Measurements from ENCODE around the gene LDOC1. TPM values are rescaled to one million over a fixed set of nuclear protein-coding genes. Genes with fewer than 3 reads are reported as not detected.
A peak's percentile ranks its signal among the peaks of the same experiment; 100 is the strongest.

The LDOC1 gene
- polyA plus RNA-seq, 1 donor (not counting 4 experiments of a cell fraction or from before 2014, with no cell fraction given): 8.5 TPM

DNA sequence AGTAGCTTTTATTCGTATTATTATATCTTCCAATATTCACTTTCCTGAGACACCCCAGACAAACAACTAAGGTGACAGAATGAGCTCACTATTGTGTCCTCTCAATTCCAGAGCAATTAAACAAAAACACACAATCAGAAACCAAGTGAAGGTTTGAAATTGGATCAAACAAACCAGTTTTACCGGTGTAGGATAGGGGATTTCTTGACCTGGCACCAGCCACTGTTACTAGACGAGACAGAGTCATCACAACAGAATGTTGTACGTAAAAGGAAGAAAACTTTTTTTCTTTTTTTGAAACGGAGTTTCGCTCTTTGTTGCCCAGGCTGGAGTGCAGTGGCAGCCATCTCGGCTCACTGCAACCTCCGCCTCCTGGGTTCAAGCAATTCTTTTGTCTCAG is 43.7 kb downstream of the LDOC1 start:
- dilution Hi-C loops (cut with MboI; ENCODE audit: extremely low pct_ligation_motif_present, low sequenced_read_pairs): no loop called here
- no peak for FAIRE-seq

DNA sequence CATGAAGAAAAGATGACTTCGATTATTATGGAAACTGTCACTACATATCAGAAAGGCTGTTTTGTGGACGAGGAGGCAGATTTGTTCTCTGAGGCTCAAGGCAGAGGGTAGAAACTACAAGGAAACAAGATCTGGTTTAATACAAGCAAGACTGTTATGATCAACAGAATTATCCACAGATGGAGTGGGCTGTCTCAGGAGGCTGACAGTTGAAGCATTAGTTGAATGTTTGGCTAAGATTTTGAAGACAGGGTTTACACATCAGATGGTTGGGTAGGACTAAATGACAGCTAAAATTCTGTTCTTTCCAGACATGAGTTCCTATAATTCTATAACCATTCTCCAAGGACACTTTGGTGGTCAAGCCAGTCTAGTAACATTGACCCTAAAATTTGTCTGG is 49.8 kb downstream of the LDOC1 start:
- H3K9me3 ChIP-seq (ENCODE audit: control insufficient read depth, low read depth, low read length): no peaks in the 10 kb centered on the region
- dilution Hi-C loops (cut with MboI; ENCODE audit: extremely low pct_ligation_motif_present, low sequenced_read_pairs): no loop called here
- no peak overlapping the region for H3K27ac ChIP-seq (ENCODE audit: control insufficient read depth, insufficient read depth, low read length)
- DNase-seq (ENCODE audit: low read depth, low spot score) (no peak), FAIRE-seq (no peak)
- TF ChIP-seq EZH2 (IDR thresholded peaks at IDR 0.05; ENCODE audit: low read length): no peak
- TF ChIP-seq, protein P1, sequence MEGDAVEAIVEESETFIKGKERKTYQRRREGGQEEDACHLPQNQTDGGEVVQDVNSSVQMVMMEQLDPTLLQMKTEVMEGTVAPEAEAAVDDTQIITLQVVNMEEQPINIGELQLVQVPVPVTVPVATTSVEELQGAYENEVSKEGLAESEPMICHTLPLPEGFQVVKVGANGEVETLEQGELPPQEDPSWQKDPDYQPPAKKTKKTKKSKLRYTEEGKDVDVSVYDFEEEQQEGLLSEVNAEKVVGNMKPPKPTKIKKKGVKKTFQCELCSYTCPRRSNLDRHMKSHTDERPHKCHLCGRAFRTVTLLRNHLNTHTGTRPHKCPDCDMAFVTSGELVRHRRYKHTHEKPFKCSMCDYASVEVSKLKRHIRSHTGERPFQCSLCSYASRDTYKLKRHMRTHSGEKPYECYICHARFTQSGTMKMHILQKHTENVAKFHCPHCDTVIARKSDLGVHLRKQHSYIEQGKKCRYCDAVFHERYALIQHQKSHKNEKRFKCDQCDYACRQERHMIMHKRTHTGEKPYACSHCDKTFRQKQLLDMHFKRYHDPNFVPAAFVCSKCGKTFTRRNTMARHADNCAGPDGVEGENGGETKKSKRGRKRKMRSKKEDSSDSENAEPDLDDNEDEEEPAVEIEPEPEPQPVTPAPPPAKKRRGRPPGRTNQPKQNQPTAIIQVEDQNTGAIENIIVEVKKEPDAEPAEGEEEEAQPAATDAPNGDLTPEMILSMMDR (optimal IDR thresholded peaks at IDR 0.05 in 1 of 3, IDR thresholded peaks at IDR 0.05 in 1 of 3, conservative IDR thresholded peaks at IDR 0.05 in 1 of 3; ENCODE audit: extremely low read depth in 1 of 3, insufficient read depth in 2 of 3, low read length in 3 of 3): no peak
- no peaks in the 10 kb centered on the region for H3K36me3 ChIP-seq (ENCODE audit: control insufficient read depth in 2 of 2, extremely low read depth in 1 of 2, insufficient read depth in 2 of 2, low read length in 2 of 2)
- no peaks in the 10 kb centered on the region for H3K79me2 ChIP-seq (ENCODE audit: control insufficient read depth, insufficient read depth, low read length)
- H4K20me1 ChIP-seq (ENCODE audit: control insufficient read depth, extremely low read depth, insufficient read depth, low read length): no peaks in the 10 kb centered on the region
- H3K27me3 ChIP-seq (ENCODE audit: control insufficient read depth, extremely low read depth, insufficient read depth, low read length): no peaks in the 10 kb centered on the region
- no peak overlapping the region for H3K4me3 ChIP-seq (ENCODE audit: control insufficient read depth in 2 of 3, extremely low read depth in 1 of 3, insufficient read depth in 2 of 3, low read depth in 1 of 3, low read length in 3 of 3)
- no peak overlapping the region for H3K9ac ChIP-seq (ENCODE audit: control insufficient read depth, extremely low read depth, insufficient read depth, low read length)
- no peak overlapping the region for H2AFZ ChIP-seq (ENCODE audit: control insufficient read depth, low read length)
- no peaks in the 10 kb centered on the region for H3K4me1 ChIP-seq (ENCODE audit: control insufficient read depth, extremely low read depth, insufficient read depth, low read length)
- H3K4me2 ChIP-seq (ENCODE audit: control insufficient read depth, extremely low read depth, insufficient read depth, low read depth, low read length): no peak overlapping the region
- no peaks in the 10 kb centered on the region for H3K9me1 ChIP-seq (ENCODE audit: control insufficient read depth, extremely low read depth, insufficient read depth, low read length)

More for the DNA sequence above, 43.7 kb downstream of the LDOC1 start:
- H3K4me3 ChIP-seq (ENCODE audit: control insufficient read depth in 2 of 3, extremely low read depth in 1 of 3, insufficient read depth in 2 of 3, low read depth in 1 of 3, low read length in 3 of 3): no peak overlapping the region
- peak overlapping the region; percentile 60 for H3K27ac ChIP-seq (ENCODE audit: control insufficient read depth, insufficient read depth, low read length)
- peak overlapping the region; percentile 54 for H3K4me2 ChIP-seq (ENCODE audit: control insufficient read depth, extremely low read depth, insufficient read depth, low read depth, low read length)
- no peaks in the 10 kb centered on the region for H3K36me3 ChIP-seq (ENCODE audit: control insufficient read depth in 2 of 2, extremely low read depth in 1 of 2, insufficient read depth in 2 of 2, low read length in 2 of 2)
- H3K9me1 ChIP-seq (ENCODE audit: control insufficient read depth, extremely low read depth, insufficient read depth, low read length): no peaks in the 10 kb centered on the region
- H3K9ac ChIP-seq (ENCODE audit: control insufficient read depth, extremely low read depth, insufficient read depth, low read length): no peak overlapping the region
- TF ChIP-seq, protein P1 (optimal IDR thresholded peaks at IDR 0.05 in 1 of 3, IDR thresholded peaks at IDR 0.05 in 1 of 3, conservative IDR thresholded peaks at IDR 0.05 in 1 of 3; ENCODE audit: extremely low read depth in 1 of 3, insufficient read depth in 2 of 3, low read length in 3 of 3): no peak
- TF ChIP-seq EZH2 (IDR thresholded peaks at IDR 0.05; ENCODE audit: low read length): no peak
- peak overlapping the region; percentile 33 for H2AFZ ChIP-seq (ENCODE audit: control insufficient read depth, low read length)
- H3K4me1 ChIP-seq (ENCODE audit: control insufficient read depth, extremely low read depth, insufficient read depth, low read length): no peaks in the 10 kb centered on the region
- no peaks in the 10 kb centered on the region for H3K79me2 ChIP-seq (ENCODE audit: control insufficient read depth, insufficient read depth, low read length)
- no peaks in the 10 kb centered on the region for H3K9me3 ChIP-seq (ENCODE audit: control insufficient read depth, low read depth, low read length)
- no peaks in the 10 kb centered on the region for H3K27me3 ChIP-seq (ENCODE audit: control insufficient read depth, extremely low read depth, insufficient read depth, low read length)
- H4K20me1 ChIP-seq (ENCODE audit: control insufficient read depth, extremely low read depth, insufficient read depth, low read length): no peaks in the 10 kb centered on the region
- no peak for DNase-seq (ENCODE audit: low read depth, low spot score)

Other genes with a start within 250 kb of the LDOC1 start
- not detected in 3 replicates for gene SPANXB1, start 174.5 kb downstream of the LDOC1 start, polyA plus RNA-seq
- not detected in 3 replicates for gene SPANXC, start 65.4 kb upstream of the LDOC1 start, polyA plus RNA-seq